Psoas muscle (tissue), 8 donors: ENCODE results near the gene RUFY2. TPM values are rescaled to one million over a fixed set of nuclear protein-coding genes. Genes with fewer than 3 reads are reported as not detected.

Source experiments
- ATAC-seq, 4 donors: fragments of 200-7000 bp; cut with Tn5 transposase; one replicate each; pipeline ENCODE4 v1.9.1; 2020; ENCODE audit warnings: moderate library complexity in 3 of 4, mild to moderate bottlenecking in 2 of 4
- DNase-seq, 2 donors: peaks; one replicate each; pipeline ENCODE4 v3.0.0-alpha.2; 2020
- H3K27ac ChIP-seq: fragments of 200-600 bp; one replicate; pipeline ENCODE4 v1.8.0; 2022
- H3K27me3 ChIP-seq, 3 donors: fragments of 200-600 bp in 1 of 3; one replicate each; pipeline versions ENCODE4 v1.6.1 to v1.8.0; 2013 to 2022; ENCODE audit warnings: low read length in 2 of 3, mild to moderate bottlenecking in 2 of 3, moderate library complexity in 1 of 3; ENCODE audit not compliant: insufficient read depth in 3 of 3
- H3K36me3 ChIP-seq, 2 donors: fragments of 200-600 bp in 1 of 2; one replicate each; pipeline versions ENCODE4 v1.6.1 to v1.8.0; 2013 to 2022; ENCODE audit warnings: low read depth in 1 of 2, mild to moderate bottlenecking in 1 of 2, moderate library complexity in 1 of 2; ENCODE audit not compliant: insufficient read depth in 1 of 2
- H3K4me1 ChIP-seq: fragments of 200-600 bp; one replicate; pipeline ENCODE4 v1.8.0; 2022
- H3K4me3 ChIP-seq: fragments of 200-600 bp; one replicate; pipeline ENCODE4 v1.8.0; 2022; ENCODE audit warnings: mild to moderate bottlenecking
- H3K9me3 ChIP-seq: fragments of 200-600 bp; one replicate; pipeline ENCODE4 v1.8.0; 2022
- WGBS, 3 donors: extraction: QIAGEN DNeasy Blood & Tissue Kit; methylation state at CpG; one replicate each; pipeline versions ENCODE4 v1.1.6 to v1.1.7; 2013; 5-methylcytosine and 5-hydroxymethylcytosine counted together
- intact Hi-C, 2 donors: fragments of 100-400 bp; cut with DNase I; formaldehyde crosslinking; loops; one replicate each; pipeline versions ENCODE4 v1.11.0 to v1.14.2; 2022
- polyA plus RNA-seq, 3 donors: library from polyadenylated mRNA; stranded (reverse); fragments of 200-250 nt; gene quantifications; one replicate each; pipeline ENCODE4 v1.2.3, GENCODE V29; 2013
- total RNA-seq, 4 donors: library from RNA; stranded (reverse); fragmentation: NEBNext Ultra II Directional in 2 of 4; extraction: Animal tissue kit (Norgen Biotek cat#: 25700) in 2 of 4; gene quantifications; one replicate each; pipeline versions ENCODE4 v1.2.1 to v1.2.4, GENCODE V29; 2021 to 2023
- TF ChIP-seq, protein P1 (sequence below): fragments of 200-600 bp; IDR thresholded peaks from one replicate; pipeline ENCODE4 v1.8.0; 2022; ENCODE audit warnings: antibody characterized with exemption
- donor health status: healthy with polysubstance abuse.
- donor health status: DM: no; HTN: no; CAD: no; lungs with moderate emphysema.
- donor health status: Bipolar disorder and iron deficiency.
- donor health status: healthy.
- donor health status: DM: yes; HTN: yes; CAD: no.
- donor health status: DM: no; HTN: no; CAD: no.
- donor health status: DM: no; HTN: no; CAD: no.
- donor health status: DM: yes; HTN: yes; CAD: no.

The RUFY2 gene
- total and polyA plus RNA-seq, 7 donors, result 3.1 to 12.5 (median 10.0) TPM

DNA sequence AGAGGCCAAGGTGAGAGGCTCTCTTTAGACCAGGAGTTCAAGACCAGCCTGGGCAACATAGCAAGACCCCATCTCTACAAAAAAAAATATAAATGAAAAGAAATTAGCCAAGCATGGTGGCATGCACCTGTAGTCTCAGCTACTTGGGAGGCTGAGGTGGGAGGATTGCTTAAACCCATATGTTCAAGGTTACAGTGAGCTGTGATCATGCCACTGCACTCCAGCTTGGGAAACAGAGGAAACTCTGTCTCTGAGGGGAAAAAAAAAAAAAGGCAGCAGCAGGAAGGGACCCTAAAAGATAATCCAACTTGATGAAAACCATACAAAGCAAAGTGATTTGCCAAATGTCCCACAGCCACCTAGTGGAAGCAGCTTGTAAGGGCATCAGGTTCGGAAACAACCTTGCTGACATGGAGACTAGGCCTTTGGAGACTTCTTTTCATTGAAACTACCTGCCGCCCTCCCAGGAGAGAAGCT is 58.8 kb downstream of the RUFY2 start:
- ATAC-seq (peak in 3 of 4 donors; percentile 56 to 68 (median 57)), DNase-seq (no peak)
- 58 to 68% (median 64%) methylated on average over 2 of the region's 2 CpGs for WGBS, 3 donors
- intact Hi-C loops, result no loop called here
- TF ChIP-seq, protein P1, sequence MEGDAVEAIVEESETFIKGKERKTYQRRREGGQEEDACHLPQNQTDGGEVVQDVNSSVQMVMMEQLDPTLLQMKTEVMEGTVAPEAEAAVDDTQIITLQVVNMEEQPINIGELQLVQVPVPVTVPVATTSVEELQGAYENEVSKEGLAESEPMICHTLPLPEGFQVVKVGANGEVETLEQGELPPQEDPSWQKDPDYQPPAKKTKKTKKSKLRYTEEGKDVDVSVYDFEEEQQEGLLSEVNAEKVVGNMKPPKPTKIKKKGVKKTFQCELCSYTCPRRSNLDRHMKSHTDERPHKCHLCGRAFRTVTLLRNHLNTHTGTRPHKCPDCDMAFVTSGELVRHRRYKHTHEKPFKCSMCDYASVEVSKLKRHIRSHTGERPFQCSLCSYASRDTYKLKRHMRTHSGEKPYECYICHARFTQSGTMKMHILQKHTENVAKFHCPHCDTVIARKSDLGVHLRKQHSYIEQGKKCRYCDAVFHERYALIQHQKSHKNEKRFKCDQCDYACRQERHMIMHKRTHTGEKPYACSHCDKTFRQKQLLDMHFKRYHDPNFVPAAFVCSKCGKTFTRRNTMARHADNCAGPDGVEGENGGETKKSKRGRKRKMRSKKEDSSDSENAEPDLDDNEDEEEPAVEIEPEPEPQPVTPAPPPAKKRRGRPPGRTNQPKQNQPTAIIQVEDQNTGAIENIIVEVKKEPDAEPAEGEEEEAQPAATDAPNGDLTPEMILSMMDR, result peak; percentile 55
- Histone ChIP-seq H3K27ac (no peak overlapping the region), H3K36me3 (peaks cover 0 to 74% of the 10 kb centered on the region in 2 donors), H3K4me3 (no peak overlapping the region), H3K27me3 (no peaks in the 10 kb centered on the region), H3K4me1 (peaks cover 7% of the 10 kb centered on the region), H3K9me3 (no peaks in the 10 kb centered on the region)

DNA sequence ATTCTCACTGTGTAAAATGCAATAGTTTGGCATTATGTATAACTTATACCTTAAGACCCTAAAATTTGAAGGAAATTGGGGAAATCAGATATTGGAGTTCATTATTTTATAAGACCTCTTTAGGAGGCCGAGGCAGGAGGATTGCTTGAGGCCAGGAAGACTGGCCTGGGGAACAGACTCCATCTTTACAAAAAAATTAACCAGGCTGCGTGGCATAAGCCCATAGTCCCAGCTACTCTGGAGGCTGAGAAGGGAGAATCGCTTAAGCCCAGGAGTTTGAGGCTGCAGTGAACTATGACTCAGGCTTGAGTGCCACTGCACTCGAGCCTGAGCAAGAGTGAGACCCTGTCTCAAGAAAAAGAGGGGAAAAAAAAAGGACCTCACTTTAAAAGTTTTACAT is 60.3 kb downstream of the RUFY2 start:
- DNase-seq (no peak), ATAC-seq (no peak)
- peaks cover 7% of the 10 kb centered on the region for H3K4me1 ChIP-seq
- intact Hi-C loops, result no loop called here
- H3K36me3 ChIP-seq, result peaks cover 0 to 74% of the 10 kb centered on the region in 2 donors
- TF ChIP-seq, protein P1, result no peak
- H3K9me3 ChIP-seq, result no peaks in the 10 kb centered on the region
- no peak overlapping the region for H3K27ac ChIP-seq
- no peak overlapping the region for H3K4me3 ChIP-seq
- WGBS, 3 donors, result 82 to 100% (median 94%) methylated on average over 4 of the region's 4 CpGs
- no peaks in the 10 kb centered on the region for H3K27me3 ChIP-seq

DNA sequence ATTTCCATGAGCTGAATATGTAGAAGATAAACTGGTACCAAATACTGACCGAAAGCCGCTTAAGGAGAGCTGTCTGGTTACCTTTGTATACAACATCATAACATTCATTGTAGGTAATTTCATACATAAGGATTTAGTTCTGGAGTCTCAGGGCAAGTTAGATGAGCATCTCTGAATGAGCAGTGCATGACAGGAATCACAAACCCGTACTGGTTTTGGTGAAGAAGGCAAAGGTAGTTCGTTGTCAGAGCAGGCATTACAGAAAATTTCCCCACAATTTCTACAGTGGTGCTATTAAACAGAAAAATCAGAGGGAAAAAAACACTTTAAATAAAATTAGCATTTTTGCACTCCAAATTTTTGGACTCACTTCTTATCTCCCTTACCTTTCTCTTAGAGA is 61.5 kb downstream of the RUFY2 start:
- intact Hi-C loops, result no loop called here

DNA sequence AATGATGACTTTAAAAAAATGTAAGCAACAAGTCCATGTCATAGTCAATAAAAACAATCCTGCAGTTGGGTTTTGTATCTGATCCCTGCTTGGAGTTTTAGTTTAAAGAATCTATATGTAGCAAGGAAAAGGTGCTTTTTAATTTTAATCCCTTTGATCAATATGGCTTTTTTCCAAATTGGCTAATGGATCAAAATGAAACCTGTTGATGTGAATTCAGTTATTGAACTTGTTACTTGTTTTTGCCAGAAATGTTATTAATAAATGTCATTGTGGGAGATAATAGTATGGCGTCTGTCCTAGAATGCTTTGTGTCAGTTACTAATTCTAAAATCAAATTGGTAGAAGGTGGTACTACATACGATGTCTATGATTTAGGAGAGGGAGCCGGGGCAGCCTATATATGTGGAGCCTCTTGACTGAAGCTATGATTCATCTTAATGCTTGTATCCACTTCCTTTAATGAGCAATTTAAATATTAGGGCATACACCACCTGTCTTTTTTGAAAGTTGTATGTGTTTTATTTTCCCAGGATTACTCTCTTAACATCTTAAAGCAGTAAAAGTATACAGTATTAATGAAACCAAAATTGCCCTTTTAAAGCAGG is 64.1 kb downstream of the RUFY2 start:
- H3K4me3 ChIP-seq, result no peak overlapping the region
- H3K27ac ChIP-seq, result no peak overlapping the region
- DNase-seq, result no peak
- no peaks in the 10 kb centered on the region for H3K27me3 ChIP-seq
- no peaks in the 10 kb centered on the region for H3K9me3 ChIP-seq
- H3K4me1 ChIP-seq, result peaks cover 11% of the 10 kb centered on the region
- 90 to 92% (median 91%) methylated on average over 3 of the region's 3 CpGs for WGBS, 3 donors
- peaks cover 8 to 89% of the 10 kb centered on the region in 2 donors for H3K36me3 ChIP-seq
- intact Hi-C loops, result no loop called here
- TF ChIP-seq, protein P1, result no peak
- no peak for ATAC-seq

More for the DNA sequence above, 61.5 kb downstream of the RUFY2 start:
- ATAC-seq (no peak), DNase-seq (no peak)
- TF ChIP-seq, protein P1, result no peak
- H3K4me3 ChIP-seq, result no peak overlapping the region
- 88 to 92% (median 89%) methylated on average over 4 of the region's 4 CpGs for WGBS, 3 donors
- no peaks in the 10 kb centered on the region for H3K27me3 ChIP-seq
- H3K9me3 ChIP-seq, result no peaks in the 10 kb centered on the region
- peaks cover 7% of the 10 kb centered on the region for H3K4me1 ChIP-seq
- no peak overlapping the region for H3K27ac ChIP-seq
- peaks cover 5 to 74% of the 10 kb centered on the region in 2 donors for H3K36me3 ChIP-seq
